Stimulated activated CD4-positive, alpha-beta T cell treated with anti-CD3 and anti-CD28 coated beads, Interleukin-1b, Interleukin-23, amount 100 ng/mL, for 1 hour (primary cell): ENCODE measurements around the gene GRIN1.

ENCODE experiments used
- DNase-seq, 2 donors: peaks; one replicate each; pipeline ENCODE4 v3.0.0-alpha.2; 2020; ENCODE audit warnings: low read depth in 2 of 2

The GRIN1 gene

DNA sequence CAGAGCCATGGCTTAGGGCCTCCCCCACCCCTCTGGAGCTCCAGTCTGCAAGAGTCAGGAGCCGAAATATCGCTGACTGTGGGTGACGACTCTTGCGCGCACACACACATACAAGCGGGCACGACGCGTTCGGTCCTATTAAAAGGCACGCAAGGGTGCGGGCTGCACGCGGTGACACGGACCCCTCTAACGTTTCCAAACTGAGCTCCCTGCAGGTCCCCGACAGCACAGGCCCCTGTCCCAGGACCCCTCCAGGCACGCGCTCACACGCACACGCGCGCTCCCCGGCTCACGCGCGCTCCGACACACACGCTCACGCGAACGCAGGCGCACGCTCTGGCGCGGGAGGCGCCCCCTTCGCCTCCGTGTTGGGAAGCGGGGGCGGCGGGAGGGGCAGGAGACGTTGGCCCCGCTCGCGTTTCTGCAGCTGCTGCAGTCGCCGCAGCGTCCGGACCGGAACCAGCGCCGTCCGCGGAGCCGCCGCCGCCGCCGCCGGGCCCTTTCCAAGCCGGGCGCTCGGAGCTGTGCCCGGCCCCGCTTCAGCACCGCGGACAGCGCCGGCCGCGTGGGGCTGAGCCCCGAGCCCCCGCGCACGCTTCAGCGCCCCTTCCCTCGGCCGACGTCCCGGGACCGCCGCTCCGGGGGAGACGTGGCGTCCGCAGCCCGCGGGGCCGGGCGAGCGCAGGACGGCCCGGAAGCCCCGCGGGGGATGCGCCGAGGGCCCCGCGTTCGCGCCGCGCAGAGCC, at the start of gene GRIN1:
Gene GRIN1, plus strand, starts transcription at position 433 of the 746 bp plus-strand sequence. CDS start 333 bp downstream, outside the sequence.
- no peak for DNase-seq

GRCh38 chr9:137089232-137089947, 49.6 kb upstream of the GRIN1 start:
- DNase-seq: no peak

DNA sequence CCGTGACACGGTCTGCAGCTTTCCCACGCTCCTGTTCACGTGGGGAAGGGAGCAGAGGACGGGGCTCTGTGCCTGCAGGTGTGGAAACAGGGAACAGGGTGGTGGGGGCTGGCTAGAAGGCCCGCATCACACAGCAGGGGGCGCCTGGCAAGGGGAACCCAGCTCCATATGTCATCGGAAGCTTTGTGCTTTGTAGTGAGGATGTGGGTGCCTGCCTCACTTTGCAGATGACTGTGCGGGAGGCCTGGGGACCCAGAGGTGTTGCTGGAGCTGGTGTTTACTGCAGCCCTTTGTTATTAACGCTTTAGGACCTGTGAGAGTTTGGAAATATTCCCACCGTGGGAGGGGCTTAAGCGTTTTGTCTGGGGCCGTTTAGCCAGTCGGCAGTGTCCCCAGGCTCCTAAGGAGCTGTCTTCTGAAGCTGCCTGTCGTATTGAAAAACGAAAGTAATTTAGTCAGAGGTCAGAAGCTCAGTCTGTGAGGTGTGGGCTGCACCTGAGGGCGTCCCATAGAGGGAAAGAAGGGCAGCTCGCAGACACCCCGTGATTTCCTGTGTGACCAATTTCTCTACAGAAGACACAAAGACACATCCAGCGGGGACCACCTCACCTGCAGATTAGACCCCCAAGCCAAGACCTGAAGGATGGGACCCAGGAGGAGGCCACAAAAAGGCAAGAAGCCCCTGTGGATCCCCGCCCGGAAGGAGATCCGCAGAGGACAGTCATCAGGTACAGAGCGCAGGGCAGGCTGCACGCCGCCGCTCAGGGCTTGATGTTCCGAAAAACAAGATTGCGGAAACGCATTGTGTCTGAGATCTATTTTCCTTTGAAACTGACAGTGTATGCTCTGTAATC, 43.1 kb upstream of the GRIN1 start:
- peak; percentile 61 to 68 for DNase-seq

DNA sequence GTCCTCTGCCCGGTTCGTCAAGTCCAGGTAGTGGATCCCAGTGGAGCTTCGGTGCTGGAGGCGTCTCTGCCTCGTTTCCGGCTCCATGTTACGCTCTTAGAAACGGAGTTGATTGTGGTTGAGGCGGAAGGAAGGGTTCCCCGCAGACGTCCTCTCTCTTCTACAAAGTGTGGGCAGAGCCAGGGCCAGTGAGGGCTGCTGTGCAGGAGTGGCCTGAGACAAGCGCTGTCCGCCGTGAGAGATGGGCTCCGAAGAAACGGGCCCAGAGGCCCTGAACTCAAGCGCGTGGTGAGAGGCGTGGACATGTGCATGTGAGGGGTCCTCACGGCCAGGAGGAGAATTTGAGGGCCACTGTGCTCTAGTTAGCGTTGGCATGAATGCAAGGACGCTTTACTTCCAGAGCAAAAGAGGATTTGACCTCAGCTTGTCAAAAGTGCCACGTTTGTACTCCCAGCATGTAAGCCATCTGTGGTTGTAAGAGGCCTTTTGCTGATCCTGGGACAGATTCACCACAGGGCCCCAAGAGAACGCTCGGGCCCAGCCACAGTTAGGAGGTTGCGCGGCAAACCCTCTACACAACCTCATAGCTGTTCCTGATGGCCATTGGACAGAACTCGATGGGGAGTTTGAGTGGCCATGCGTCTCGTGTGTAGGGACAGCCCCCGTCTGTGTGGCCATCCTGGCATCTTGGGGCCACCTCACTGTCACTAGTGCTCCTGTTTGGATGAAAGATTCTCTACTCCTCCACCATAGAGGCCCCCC, 42.0 kb upstream of the GRIN1 start:
- DNase-seq: no peak

- DNase-seq: no peak
Observed at GRCh38 chr9:137097761-137098462, 41.0 kb upstream of the GRIN1 start.

DNA sequence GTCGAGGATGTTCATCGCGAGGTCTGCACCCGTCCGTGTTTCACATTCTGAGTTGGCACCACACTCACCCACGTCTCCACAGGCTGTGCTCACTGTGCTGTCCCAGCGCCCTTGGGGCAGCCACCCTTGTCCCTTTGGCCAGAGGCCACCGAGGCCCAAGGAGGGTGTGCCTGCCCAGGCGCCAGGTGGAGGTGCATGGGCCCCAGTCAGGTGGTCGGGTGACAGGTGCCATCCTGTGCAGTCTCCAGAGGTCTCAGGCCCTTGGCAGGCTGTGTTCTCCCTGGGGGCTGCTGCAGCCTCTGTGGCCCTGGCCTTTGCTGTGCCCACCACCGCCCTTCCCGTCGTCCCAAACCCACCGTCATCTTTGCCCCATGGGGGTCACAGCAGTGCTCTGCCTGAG, 39.7 kb upstream of the GRIN1 start:
- no peak for DNase-seq

DNA sequence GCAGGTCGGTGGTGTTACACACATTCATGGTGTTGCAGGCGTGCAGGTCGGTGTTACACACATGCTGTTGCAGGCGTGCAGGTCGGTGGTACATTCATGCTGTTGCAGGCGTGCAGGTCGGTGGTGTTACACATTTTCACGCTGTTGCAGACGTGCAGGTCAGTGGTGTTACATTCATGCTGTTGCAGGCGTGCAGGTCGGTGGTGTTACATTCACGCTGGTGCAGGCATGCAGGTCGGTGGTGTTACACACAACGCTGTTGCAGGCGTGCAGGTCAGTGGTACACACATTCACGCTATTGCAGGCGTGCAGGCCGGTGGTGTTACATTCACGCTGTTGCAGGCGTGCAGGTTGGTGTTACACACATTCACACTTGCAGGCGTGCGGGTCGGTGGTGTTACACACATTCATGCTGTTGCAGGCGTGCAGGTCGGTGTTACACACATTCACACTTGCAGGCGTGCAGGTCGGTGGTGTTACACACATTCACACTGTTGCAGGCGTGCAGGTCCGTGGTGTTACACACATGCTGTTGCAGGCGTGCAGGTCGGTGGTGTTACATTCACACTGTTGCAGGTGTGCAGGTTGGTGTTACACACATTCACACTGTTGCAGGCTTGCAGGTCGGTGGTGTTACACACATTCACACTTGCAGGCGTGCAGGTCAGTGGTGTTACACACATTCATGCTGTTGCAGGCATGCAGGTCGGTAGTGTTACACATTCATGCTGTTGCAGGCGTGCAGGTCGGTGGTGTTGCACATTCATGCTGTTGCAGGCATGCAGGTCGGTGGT, 35.6 kb upstream of the GRIN1 start:
- DNase-seq: no peak

DNA sequence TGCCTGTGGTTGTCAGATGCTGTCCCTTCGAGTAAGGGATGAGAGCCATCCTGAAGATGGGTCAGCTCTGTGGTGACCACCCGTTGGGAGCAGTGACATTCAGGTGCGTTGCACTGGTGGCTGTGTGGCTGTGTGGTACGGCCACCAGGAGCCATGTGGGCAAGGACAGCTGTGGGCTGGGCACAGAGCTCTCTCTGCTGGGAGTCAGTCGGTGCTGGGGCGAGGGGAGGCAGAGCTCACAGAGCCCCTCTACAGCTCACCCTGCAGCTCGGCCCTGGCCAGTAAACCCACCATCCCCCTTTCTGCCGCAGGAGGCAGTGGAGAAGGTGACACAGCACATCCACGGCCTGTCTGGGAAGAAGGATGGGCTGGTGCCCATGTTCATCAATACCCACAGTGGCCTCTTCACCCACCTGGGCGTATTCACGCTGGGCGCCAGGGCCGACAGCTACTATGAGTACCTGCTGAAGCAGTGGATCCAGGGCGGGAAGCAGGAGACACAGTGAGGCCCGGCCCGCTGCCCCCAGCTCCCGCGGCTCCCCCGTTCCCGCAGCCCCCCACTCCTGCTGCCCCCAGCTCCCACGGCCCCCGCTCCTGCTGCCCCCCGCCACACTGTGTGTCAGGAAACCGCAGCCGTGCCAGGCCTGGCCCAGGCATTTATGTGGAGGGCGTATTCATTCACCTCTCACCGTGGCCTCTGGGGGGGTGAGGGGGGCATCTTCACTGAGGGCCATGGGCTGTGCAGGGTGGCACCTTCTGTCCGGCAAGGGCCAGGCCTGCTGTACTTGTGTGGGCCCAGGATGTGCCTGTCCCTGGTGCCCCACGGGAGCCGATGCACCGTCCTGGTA, 32.9 kb upstream of the GRIN1 start:
- DNase-seq: no peak

- DNase-seq: no peak
Observed at GRCh38 chr9:137106662-137107250, 32.2 kb upstream of the GRIN1 start.

GRCh38 chr9:137107312-137107921, 31.5 kb upstream of the GRIN1 start:
- DNase-seq: no peak

- no peak for DNase-seq
Observed at GRCh38 chr9:137107982-137108381, 31.0 kb upstream of the GRIN1 start.

DNA sequence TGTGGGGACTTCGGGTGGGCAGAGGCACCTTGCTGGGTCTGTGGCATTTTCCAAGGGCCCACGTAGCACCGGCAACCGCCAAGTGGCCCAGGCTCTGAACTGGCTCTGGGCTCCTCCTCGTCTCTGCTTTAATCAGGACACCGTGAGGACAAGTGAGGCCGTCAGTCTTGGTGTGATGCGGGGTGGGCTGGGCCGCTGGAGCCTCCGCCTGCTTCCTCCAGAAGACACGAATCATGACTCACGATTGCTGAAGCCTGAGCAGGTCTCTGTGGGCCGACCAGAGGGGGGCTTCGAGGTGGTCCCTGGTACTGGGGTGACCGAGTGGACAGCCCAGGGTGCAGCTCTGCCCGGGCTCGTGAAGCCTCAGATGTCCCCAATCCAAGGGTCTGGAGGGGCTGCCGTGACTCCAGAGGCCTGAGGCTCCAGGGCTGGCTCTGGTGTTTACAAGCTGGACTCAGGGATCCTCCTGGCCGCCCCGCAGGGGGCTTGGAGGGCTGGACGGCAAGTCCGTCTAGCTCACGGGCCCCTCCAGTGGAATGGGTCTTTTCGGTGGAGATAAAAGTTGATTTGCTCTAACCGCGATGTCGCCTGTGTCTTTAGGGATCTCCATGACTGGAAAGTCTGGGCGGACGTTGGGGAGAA, 30.2 kb upstream of the GRIN1 start:
- DNase-seq: no peak

- DNase-seq: no peak
Observed at GRCh38 chr9:137109250-137110146, 29.5 kb upstream of the GRIN1 start.

DNA sequence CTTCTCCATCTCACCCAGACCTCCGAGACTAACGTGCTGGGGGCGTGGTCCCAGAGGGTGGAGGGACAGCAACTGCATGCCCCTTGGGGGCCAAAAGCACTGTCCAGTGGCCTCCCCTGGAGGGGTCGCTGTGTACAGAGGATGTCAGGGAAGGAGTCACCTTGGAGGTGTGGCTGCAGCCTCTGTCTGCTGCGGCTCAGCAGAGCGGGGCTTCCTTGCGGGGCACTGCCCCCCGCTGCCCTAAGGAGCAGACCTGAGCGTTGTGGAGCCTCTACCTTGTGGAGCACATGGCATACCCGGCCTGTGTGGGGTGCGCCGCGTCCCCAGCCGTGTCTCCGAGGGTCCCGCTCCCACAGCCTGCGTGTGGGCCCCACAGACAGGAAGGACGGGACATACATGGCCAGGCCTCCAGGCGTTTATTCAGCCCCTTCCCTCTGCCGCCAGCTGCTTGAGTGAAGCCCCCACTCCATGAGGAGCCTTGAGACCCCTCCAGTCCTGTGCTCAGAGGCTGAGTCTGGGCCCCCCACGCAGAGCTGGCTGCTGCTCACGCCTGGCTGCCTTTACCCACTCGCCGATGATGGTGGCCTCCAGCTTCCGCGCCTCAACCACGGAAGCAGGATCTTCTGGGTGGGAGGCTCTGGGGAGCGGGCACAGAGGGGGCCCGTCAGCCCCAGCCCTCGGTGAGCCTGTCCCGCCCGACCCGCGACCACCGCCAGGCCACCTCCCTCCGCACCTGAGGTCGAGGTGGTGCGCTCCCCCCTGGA, 28.6 kb upstream of the GRIN1 start:
- DNase-seq: no peak

DNA sequence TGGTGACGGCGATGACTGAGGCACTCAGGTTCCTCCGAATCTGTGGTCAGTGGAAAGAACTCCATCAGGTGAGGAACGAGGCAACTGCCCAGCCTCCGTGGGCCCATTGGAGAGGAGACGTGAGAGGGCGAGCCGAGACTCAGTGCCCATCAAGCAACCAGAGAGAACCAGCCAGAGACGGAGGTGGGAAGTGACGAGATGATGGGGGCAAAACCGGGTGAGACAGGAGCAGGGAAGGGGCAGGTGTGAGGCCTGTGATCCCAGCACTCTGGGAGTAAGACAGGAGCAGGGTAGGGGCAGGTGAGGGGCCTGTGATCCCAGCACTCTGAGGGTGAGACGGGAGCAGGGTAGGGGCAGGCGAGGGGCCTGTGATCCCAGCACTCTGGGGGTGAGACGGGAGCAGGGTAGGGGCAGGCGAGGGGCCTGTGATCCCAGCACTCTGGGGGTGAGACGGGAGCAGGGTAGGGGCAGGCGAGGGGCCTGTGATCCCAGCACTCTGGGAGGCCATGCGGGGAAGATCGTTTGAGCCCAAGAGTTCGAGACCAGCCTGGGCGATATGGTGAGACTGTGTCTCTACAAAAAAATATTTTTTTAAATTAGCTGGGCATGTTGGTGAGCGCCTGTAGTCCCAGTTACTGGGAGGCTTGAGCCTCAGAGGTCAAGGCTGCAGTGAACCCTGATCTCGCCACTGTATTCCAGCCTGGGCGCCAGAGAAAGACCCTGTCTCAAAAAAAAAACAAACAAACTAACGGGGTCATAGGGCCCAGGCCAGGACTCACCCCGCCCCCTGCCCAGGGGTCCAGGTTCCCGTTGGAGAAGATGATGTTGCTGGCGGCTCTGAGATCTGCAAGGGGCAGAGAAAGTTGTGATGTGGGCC, 27.8 kb upstream of the GRIN1 start:
- no peak for DNase-seq
